GM21526 (cell line): ENCODE results near the gene PLCB4.

ENCODE experiments used
- ATAC-seq: cut with Tn5 transposase; IDR thresholded peaks from one replicate; pipeline ENCODE4 v1.9.1; 2021; ENCODE audit warnings: moderate library complexity; ENCODE audit not compliant: unreplicated experiment, low FRiP score

PLCB4 gene

GRCh38 chr20:9253006-9253539, 184.2 kb downstream of the PLCB4 start:
- ATAC-seq: no peak

GRCh38 chr20:9255171-9255570, 186.3 kb downstream of the PLCB4 start:
- ATAC-seq: no peak

- no peak for ATAC-seq
These were observed 187.5 kb downstream of the PLCB4 start for GRCh38 chr20:9256393-9256792.

GRCh38 chr20:9258901-9259300, 190.0 kb downstream of the PLCB4 start:
- no peak for ATAC-seq

GRCh38 chr20:9260027-9260426, 191.1 kb downstream of the PLCB4 start:
- no peak for ATAC-seq

- no peak for ATAC-seq
These were observed 192.9 kb downstream of the PLCB4 start for GRCh38 chr20:9261781-9262180.

GRCh38 chr20:9262653-9263194, 193.8 kb downstream of the PLCB4 start:
- ATAC-seq: no peak

GRCh38 chr20:9269280-9269971, 200.5 kb downstream of the PLCB4 start:
- no peak for ATAC-seq

- ATAC-seq: no peak
These were observed 201.9 kb downstream of the PLCB4 start for GRCh38 chr20:9270831-9271230.

GRCh38 chr20:9276966-9277468, 208.1 kb downstream of the PLCB4 start:
- no peak for ATAC-seq

GRCh38 chr20:9279918-9280401, 211.1 kb downstream of the PLCB4 start:
- ATAC-seq: no peak

GRCh38 chr20:9280666-9281065, 211.8 kb downstream of the PLCB4 start:
- ATAC-seq: no peak

- ATAC-seq: no peak
These were observed 212.9 kb downstream of the PLCB4 start for GRCh38 chr20:9281803-9282202.

GRCh38 chr20:9285617-9286016, 216.7 kb downstream of the PLCB4 start:
- no peak for ATAC-seq

- ATAC-seq: no peak
These were observed 217.9 kb downstream of the PLCB4 start for GRCh38 chr20:9286501-9287461.

- ATAC-seq: no peak
These were observed 218.9 kb downstream of the PLCB4 start for GRCh38 chr20:9287826-9288225.

GRCh38 chr20:9290331-9290730, 221.4 kb downstream of the PLCB4 start:
- no peak for ATAC-seq

- no peak for ATAC-seq
These were observed 224.3 kb downstream of the PLCB4 start for GRCh38 chr20:9293145-9293544.

- no peak for ATAC-seq
These were observed 225.2 kb downstream of the PLCB4 start for GRCh38 chr20:9294041-9294440.

GRCh38 chr20:9298906-9299305, 230.0 kb downstream of the PLCB4 start:
- no peak for ATAC-seq

GRCh38 chr20:9300080-9300479, 231.2 kb downstream of the PLCB4 start:
- ATAC-seq: no peak
